Esophagus muscularis mucosa (tissue), 4 donors: ENCODE data around the gene SYCP2. TPM values are rescaled to one million over a fixed set of nuclear protein-coding genes. Genes with fewer than 3 reads are reported as not detected.

ENCODE experiments used
- DNase-seq: peaks from one replicate; pipeline ENCODE4 v3.0.0-alpha.2; 2017; ENCODE audit errors: extremely low spot score
- H3K27ac ChIP-seq, 4 donors: fragments of 200-600 bp; sonication (generic); replicated peaks in 1 of 4; 1 replicate in 3 of 4; 2 replicates in 1 of 4; pipeline ENCODE4 v1.5.1; 2016 to 2019; ENCODE audit warnings: mild to moderate bottlenecking in 1 of 4
- H3K27me3 ChIP-seq, 4 donors: fragments of 200-600 bp; sonication (generic); one replicate each; pipeline versions ENCODE4 v1.5.1 to v1.6.0; 2016 to 2019
- H3K36me3 ChIP-seq, 4 donors: fragments of 200-600 bp; sonication (generic); one replicate each; pipeline ENCODE4 v1.5.1; 2016 to 2019
- H3K4me1 ChIP-seq, 4 donors: fragments of 200-600 bp; sonication (generic); one replicate each; pipeline ENCODE4 v1.5.1; 2016 to 2019
- H3K4me3 ChIP-seq, 4 donors: fragments of 200-600 bp; sonication (generic); 1 replicate in 2 of 4; 2 replicates in 2 of 4; pipeline ENCODE4 v1.5.1; 2016 to 2019; ENCODE audit warnings: mild to moderate bottlenecking in 4 of 4, moderate library complexity in 1 of 4
- H3K9me3 ChIP-seq, 4 donors: fragments of 200-600 bp; sonication (generic); 1 replicate in 3 of 4; 2 replicates in 1 of 4; pipeline ENCODE4 v1.5.1; 2016 to 2019
- CTCF ChIP-seq, 3 experiments: fragments of 200-600 bp in 2 of 3; fragments of 450-650 bp in 1 of 3; sonication (generic) in 2 of 3; IDR thresholded peaks; one replicate each; pipeline ENCODE4 v1.5.1; 2017 to 2019; ENCODE audit warnings: antibody characterized with exemption in 3 of 3, mild to moderate bottlenecking in 2 of 3, moderate library complexity in 1 of 3
- EP300 ChIP-seq: sonication (generic); formaldehyde crosslinking; IDR thresholded peaks from one replicate; pipeline ENCODE4 v1.6.1; 2017; ENCODE audit warnings: antibody characterized with exemption
- POLR2A ChIP-seq: fragments of 450-650 bp; IDR thresholded peaks from one replicate; pipeline ENCODE4 v1.6.1; 2017; ENCODE audit warnings: antibody characterized with exemption, moderate library complexity, mild to moderate bottlenecking, low read depth
- POLR2AphosphoS5 ChIP-seq, 2 donors: sonication (generic); formaldehyde crosslinking; IDR thresholded peaks; one replicate each; pipeline ENCODE4 v1.6.1; 2017; ENCODE audit warnings: antibody characterized with exemption in 2 of 2
- WGBS: methylation state at CpG from one replicate; pipeline ENCODE4 v1.1.5; 2018; 5-methylcytosine and 5-hydroxymethylcytosine counted together
- intact Hi-C: fragments of 100-400 bp; cut with DNase I; formaldehyde crosslinking; loops from one replicate; pipeline ENCODE4 v1.15.1; 2023
- total RNA-seq, 4 donors: library from RNA; depleted of rRNA; stranded (reverse); fragments of >200 nt; gene quantifications; one replicate each; pipeline versions ENCODE4 v1.1.0 to v1.2.1, GENCODE V29; 2016

The SYCP2 gene
- total RNA-seq, 4 donors from 2014 or later, result 0.52 to 3.5 (median 1.0) TPM

- Histone ChIP-seq H3K27me3 (no peaks in the 10 kb centered on the region), H3K4me3 (no peak overlapping the region), H3K4me1 (peaks cover 25 to 45% (median 31%) of the 10 kb centered on the region in 4 donors), H3K27ac (no peak overlapping the region), H3K9me3 (no peaks in the 10 kb centered on the region), H3K36me3 (peaks cover 8 to 27% (median 16%) of the 10 kb centered on the region in 4 donors)
- DNase-seq, result no peak
- WGBS, result 34% methylated on average over 7 of the region's 7 CpGs
- TF ChIP-seq CTCF (IDR thresholded peaks at IDR 0.05), result peak; percentile 52 to 70 (median 57)
- no peak for TF ChIP-seq POLR2A
- intact Hi-C loops, result no loop called here
Measured at GRCh38 chr20:59948828-59949720, 15.6 kb upstream of the SYCP2 start.

- TF ChIP-seq CTCF (IDR thresholded peaks at IDR 0.05), result no peak
- TF ChIP-seq POLR2AphosphoS5 (IDR thresholded peaks at IDR 0.05), result no peak
- no peak for TF ChIP-seq EP300
- H3K27ac ChIP-seq, result no peak overlapping the region
- no peak for DNase-seq
- no peaks in the 10 kb centered on the region for H3K9me3 ChIP-seq
- peaks cover 25 to 45% (median 31%) of the 10 kb centered on the region in 4 donors for H3K4me1 ChIP-seq
- no peak overlapping the region for H3K4me3 ChIP-seq
- intact Hi-C loops, result no loop called here
- peaks cover 12 to 34% (median 22%) of the 10 kb centered on the region in 4 donors for H3K36me3 ChIP-seq
- H3K27me3 ChIP-seq, result no peaks in the 10 kb centered on the region
- WGBS, result 65% methylated on average over 1 of the region's 1 CpG
Measured at GRCh38 chr20:59948212-59948611, 14.8 kb upstream of the SYCP2 start.

- Histone ChIP-seq H3K4me1 (peaks cover 25 to 51% (median 34%) of the 10 kb centered on the region in 4 donors), H3K27me3 (no peaks in the 10 kb centered on the region), H3K27ac (no peak overlapping the region), H3K36me3 (peaks cover 12 to 42% (median 28%) of the 10 kb centered on the region in 4 donors), H3K9me3 (no peaks in the 10 kb centered on the region), H3K4me3 (no peak overlapping the region)
- intact Hi-C loops, result no loop called here
- no peak for DNase-seq
- 82% methylated on average over 8 of the region's 8 CpGs for WGBS
- TF ChIP-seq CTCF (IDR thresholded peaks at IDR 0.05) (no peak), POLR2A (no peak), EP300 (no peak), POLR2AphosphoS5 (IDR thresholded peaks at IDR 0.05) (no peak)
Measured at GRCh38 chr20:59947376-59947775, 13.9 kb upstream of the SYCP2 start.

GRCh38 chr20:59945731-59946130, 12.3 kb upstream of the SYCP2 start:
- H3K27me3 ChIP-seq, result no peaks in the 10 kb centered on the region
- intact Hi-C loops, result no loop called here
- peaks cover 39 to 66% (median 49%) of the 10 kb centered on the region in 4 donors for H3K4me1 ChIP-seq
- H3K36me3 ChIP-seq, result peaks cover 12 to 38% (median 25%) of the 10 kb centered on the region in 4 donors
- no peak overlapping the region for H3K4me3 ChIP-seq
- WGBS, result 67% methylated on average over 2 of the region's 2 CpGs
- peak overlapping the region in 3 of 4 donors; percentile 1 to 8 (median 6) for H3K27ac ChIP-seq
- TF ChIP-seq POLR2A (no peak), POLR2AphosphoS5 (IDR thresholded peaks at IDR 0.05) (no peak)
- no peak for DNase-seq
- H3K9me3 ChIP-seq, result no peaks in the 10 kb centered on the region

- Histone ChIP-seq H3K4me1 (peaks cover 39 to 66% (median 49%) of the 10 kb centered on the region in 4 donors), H3K4me3 (no peak overlapping the region), H3K27ac (peak overlapping the region; percentile 1 to 8 (median 4)), H3K36me3 (peaks cover 12 to 38% (median 22%) of the 10 kb centered on the region in 4 donors), H3K27me3 (no peaks in the 10 kb centered on the region), H3K9me3 (no peaks in the 10 kb centered on the region)
- WGBS, result 66% methylated on average over 3 of the region's 3 CpGs
- DNase-seq, result no peak
- intact Hi-C loops, result no loop called here
- TF ChIP-seq EP300 (no peak), POLR2A (no peak), POLR2AphosphoS5 (IDR thresholded peaks at IDR 0.05) (no peak), CTCF (IDR thresholded peaks at IDR 0.05) (no peak)
Measured at GRCh38 chr20:59945175-59945574, 11.7 kb upstream of the SYCP2 start.
